Stimulated activated CD4-positive, alpha-beta T cell treated with anti-CD3 and anti-CD28 coated beads, Interleukin-15, amount 100 ng/mL, for 48 hours (primary cell): ENCODE measurements around the gene MXD3.
"Not testable (repeated sequence)": the region's sequence is repeated elsewhere in the genome, so short reads cannot be mapped to it uniquely, and the experiment has no call there.

Source experiments
- DNase-seq, 2 donors: peaks; one replicate each; pipeline ENCODE4 v3.0.0-alpha.2; 2020; ENCODE audit warnings: low read depth in 2 of 2

MXD3 gene

GRCh38 chr5:177343000-177343399, 31.3 kb upstream of the MXD3 start:
- DNase-seq, result not testable (repeated sequence)

DNA sequence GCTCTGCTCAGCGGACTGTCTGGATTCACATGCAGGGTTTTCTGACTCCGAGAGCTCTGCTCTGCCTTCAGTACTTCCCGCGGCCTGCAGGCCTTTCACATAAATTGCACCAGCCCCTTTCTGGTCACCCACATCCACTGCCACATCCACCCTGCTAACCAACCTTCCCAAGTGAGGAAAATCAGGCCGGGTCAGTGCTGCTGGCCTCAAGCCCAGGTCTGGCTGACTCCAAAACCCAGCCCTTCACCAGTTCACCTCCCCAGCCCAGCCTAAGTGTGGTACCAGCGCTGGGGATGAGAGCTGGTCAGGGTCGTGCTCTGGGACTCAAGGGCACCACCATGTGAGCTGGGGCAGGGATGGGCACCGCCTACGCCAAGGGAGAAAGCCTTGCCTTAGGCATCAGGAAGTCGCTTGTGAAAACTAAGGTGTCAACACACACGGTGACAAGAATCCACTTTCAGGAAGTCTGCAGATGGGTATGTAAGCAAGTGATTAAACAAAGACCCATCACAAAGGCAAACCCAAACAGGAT, 27.5 kb upstream of the MXD3 start:
- DNase-seq, result no peak

DNA sequence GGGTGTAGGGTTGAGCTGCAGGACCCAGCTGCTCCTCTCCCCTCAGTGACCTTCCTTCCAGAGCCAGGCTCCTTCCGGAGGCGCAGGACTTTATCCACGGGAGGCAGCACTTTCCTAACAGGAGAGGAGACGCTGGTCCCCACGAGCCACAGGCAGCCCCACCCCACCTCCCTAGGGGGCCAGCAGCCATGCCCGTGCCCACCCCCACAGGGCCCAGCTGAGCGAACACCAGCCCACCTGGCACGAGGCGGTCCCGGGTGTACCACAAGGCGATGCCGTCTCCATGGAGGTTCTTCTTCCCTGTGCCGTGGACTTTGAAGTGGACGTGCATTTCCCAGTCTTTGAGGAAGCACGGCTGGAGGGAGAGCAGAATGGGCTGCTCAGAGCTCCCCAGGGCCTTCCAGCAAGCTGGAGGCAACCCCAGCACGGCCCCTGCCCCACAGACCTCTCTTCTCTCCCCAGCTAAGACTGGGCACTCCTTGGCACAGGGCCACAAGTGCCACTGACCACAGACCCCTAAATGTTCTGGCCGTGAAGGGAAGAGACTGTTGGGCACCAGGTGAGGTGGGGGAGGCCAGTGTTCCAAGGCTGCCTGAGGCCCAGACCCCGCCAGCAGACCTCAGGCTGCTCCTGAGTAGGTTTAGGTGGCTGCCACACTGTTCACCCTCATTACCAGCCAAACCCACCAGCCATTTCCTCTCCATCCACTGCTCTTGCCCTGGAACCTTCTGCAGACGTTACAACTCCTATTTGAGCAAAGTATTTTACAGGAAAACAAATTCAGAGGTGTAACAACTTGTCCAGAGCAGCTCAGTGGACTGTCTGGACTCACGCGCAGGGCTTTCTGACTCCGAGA, 26.8 kb upstream of the MXD3 start:
- no peak for DNase-seq

DNA sequence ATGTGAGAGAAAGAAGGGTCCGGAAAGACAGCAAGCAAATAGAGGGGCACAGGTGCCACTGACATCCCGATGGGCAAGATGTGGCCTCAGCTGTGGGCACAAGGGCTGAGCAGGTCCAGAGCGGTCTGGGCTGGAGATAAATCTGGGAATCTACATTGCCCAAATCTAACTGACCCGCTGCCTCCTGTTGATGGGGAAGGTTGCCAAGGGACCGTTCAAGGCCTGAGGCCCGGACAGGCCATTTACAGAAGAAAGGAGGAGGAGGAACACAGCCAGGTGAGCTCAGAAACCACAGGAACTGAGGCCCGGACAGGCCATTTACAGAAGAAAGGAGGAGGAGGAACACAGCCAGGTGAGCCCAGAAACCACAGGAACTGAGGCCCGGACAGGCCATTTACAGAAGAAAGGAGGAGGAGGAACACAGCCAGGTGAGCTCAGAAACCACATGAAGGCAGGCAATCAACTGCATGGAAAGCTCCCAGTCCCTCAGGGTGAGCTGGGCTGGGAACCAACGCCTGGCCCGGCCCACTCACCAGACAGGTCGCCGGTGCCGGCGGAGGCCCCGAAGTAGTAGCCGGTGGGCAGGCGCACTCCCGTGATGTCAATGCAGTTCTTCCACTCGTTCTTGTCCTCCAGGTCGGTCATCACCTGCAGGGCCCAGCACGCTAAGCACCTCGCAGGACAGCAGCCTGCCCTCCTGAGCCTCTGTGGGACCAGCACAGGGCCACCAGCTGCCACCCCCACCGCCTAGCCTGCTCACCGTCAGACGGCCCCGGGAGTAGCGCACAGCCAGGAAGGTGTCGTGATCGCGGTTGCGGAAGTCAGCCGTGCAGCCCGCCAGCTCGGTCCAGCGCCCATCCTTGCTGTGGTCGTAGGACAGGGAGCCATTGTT, 25.2 kb upstream of the MXD3 start:
- DNase-seq, result no peak

GRCh38 chr5:177336112-177336511, 24.4 kb upstream of the MXD3 start:
- no peak for DNase-seq

DNA sequence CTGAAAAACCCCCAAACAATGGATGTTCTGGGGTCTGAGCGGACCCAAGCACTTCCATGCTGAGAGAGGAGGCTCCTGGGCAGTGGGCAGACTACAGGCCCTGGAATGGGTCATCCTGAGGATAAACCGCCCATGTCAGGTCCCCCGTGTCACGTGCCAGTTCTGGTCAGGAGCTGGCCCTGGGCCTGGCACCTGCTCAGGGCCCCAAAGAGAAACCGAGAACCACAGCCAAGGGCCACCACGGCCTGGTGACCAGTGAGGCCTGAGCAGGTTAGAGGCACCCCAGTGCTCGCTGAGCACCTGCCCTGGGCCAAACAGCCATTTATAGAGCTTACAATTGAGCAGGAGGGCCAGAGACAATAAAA, 24.0 kb upstream of the MXD3 start:
- no peak for DNase-seq

GRCh38 chr5:177334781-177335700, 23.3 kb upstream of the MXD3 start:
- no peak for DNase-seq

- DNase-seq, result no peak
Observed at GRCh38 chr5:177334155-177334551, 22.5 kb upstream of the MXD3 start.

DNA sequence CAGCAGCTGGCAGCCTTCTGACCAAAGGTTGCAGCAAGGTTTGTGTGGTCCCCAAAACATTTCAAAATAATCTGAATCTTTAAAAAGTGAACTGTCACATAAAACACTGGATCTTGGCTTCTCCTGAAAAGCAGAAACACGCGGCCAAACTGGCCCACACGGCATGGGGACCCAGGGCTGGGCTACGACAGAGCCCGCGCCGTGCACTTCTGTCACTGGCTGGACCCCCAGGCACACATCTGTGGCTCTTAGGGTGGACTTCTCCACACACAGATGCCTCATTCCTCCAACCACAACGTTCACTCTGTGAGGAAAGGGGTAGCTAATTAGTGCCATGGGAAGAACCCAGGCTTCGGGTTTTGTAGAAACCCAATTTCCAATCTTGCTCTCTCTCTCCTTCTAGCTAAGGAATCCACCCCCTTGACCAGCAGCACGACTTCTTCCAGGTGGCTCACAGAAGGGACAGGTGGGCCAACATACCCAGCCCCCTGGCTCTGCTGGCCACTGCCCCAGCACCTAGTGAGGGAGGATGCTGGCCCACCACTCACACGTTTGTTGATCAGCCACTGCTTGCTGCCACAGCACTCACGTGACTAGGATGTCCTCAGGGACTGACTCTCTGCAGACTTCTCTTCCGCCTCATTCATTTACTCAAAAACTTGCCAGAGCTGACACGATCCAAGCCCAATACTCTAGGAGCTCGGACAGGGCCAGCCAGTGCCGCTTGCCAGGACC, 21.9 kb upstream of the MXD3 start:
- no peak for DNase-seq

DNA sequence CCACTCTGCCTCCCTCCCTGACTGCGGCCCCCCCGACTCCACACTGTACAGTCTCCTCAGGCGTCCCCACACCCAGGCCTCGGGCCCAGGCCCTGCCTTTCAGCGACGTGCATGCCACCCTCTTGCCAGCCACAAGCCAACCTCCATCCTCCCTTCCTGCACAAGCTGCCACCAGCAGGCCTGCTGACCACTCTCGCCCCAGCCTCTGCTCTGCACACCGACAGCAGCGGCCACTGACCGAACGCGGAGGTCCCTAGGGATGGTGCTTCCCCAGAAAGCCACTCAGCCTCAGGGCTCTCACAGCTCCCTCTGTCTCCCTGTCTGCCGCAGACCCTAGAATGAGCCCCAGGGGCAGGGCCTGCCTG, 21.2 kb upstream of the MXD3 start:
- no peak for DNase-seq

DNA sequence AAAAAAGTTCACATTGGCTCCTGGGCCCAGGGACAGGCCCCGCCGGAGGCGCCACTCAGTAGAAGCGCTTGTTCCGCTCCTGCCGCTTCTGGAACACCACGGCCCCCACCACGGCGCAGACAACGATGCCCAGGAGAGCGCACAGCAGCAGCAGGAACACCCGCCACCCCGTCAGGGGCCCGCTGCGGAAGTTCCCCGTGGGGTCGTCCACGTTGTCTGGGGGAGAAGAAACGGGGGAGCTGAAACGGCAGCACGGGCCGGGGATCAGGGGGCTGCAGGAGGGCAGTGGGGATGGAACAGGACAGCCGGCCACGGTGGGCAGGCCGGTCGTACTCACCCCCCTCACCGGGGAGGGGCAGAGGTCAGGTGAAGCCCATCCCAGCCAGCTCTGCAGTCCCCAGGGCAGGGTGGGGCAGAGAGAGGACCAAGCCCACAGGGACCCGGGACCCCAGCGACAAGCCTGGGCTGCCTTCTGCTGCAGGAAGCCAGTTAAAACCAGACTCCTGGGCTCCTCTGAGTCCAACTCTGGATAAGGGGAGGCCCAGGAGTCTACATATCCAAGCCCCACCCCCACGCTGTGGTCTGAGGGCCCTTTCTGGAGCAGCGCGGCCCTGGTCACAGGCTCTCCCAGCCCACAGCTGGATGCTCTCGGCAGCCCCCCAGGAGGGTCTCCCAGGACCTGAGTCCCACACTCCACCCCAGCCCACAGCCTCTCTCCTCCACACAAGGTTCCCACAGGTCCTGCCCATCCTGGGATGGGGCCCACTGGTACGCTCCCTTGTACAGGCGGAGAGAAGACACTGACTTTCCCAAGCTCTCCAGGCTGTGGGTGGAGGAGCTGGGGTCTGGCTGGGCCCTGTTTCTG, 20.6 kb upstream of the MXD3 start:
- no peak for DNase-seq

DNA sequence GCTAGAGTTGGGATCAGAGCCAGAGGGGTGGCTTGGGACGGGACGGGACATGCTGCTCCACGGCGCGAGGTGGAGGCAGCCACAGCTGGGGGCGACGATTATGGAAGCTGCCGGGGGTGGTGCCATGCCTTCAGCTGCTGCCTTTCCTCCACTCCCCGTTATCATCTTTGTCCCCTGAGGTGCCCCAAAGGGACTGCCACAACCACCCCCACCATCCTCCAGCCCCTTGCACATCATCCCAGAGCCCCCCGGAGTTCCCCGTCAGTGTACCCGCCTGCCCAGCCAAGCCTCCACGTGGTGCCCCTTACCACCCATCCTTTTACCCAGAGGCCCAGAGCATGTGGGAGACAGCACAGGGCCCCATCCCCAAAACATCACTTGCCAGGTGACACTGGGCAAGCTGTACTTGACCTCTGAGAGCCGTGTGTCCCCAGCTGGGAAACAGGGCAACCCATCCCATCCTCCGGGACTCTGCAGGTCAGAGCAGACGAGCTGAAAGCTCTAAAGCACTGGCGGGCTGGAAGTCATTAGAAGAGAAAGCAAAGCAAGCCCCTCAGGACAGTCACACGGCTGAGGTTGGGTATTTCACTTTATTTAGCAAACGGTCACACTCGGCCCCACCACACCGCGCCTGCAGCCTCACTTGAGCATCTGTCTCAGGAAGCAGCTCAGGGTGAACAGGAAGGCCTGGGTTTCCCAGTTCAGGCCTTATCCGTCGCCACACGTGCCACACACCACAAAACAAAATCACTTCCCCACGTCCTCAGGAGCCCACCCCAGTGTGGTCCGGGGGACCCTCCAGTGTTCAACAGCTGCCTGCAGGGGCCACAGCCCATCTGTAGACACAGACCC, 19.5 kb upstream of the MXD3 start:
- no peak for DNase-seq

DNA sequence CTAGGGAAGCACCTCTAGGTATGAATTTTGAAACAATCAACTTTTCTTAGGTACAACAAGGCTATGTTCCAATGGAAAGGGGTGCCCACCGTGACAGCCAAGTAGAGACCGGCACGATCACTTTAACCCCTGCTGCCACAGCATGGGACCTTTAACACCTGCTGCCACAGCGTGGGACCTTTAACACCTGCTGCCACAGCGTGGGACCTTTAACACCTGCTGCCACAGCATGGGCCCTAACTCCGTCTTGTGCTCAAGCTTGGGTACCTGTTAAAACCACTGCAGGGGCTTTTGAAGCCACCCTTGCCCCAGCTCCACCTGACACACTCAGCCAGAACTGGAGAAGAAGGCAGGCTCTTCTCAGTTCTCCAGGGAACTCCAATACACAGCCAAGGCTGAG, 18.2 kb upstream of the MXD3 start:
- no peak for DNase-seq

- DNase-seq, result no peak
Observed at GRCh38 chr5:177328545-177329231, 17.0 kb upstream of the MXD3 start.

- DNase-seq, result no peak
Observed at GRCh38 chr5:177327539-177328522, 16.1 kb upstream of the MXD3 start.

DNA sequence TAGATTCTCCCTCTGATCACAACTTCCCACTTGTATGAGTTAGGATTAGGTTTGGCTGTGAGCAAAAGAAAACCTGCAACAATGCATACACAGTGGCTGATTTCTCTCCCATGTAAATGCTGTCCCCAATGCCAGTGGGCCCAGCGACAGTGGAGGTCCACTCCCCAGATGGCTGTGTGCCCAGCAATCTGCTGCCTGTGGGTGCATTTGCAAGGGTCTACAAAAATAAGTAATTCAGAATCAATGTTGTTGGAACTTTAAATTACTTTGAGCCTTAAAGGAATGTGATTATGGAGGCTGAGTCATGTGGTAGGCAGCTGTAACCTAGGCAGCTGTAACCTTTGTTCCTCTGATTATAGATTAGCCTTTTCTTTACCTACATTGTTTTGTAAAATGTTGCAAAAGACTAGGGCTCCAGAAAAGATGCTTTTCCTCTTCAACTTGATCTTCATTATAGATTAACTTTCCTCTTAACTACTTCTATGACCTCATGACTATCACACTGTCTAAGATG, 14.2 kb upstream of the MXD3 start:
- DNase-seq, result no peak

DNA sequence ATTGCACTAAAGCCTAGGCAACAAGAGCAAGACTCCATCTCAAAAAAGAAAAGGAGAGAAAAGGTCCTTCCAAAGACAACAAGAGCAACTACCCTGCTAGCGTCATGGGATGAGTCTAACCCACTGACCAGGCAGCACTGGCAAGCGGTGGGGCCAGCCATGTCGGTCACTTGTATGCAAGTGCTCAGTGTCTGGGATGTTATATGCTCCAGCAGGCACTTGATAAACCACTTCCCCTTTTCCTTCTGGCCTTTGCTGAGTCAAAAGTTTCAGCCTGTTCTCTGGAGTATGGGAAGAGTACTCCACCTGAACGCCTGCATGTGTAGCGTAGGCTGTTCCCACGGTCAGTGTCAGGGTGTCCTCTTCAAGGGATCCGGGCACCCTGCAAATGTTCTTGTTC, 9.2 kb upstream of the MXD3 start:
- no peak for DNase-seq
